Lower lobe of right lung (tissue), 2 donors: ENCODE data around the gene HHIP. TPM values are rescaled to one million over a fixed set of nuclear protein-coding genes. Genes with fewer than 3 reads are reported as not detected.

ENCODE experiments used
- ATAC-seq, 2 donors: fragments of 200-7000 bp; cut with Tn5 transposase; one replicate each; pipeline ENCODE4 v1.9.1; 2020 to 2022; ENCODE audit warnings: mild to moderate bottlenecking in 2 of 2, moderate library complexity in 2 of 2
- DNase-seq: peaks from one replicate; pipeline ENCODE4 v3.0.0-alpha.2; 2020
- H3K27ac ChIP-seq: fragments of 200-600 bp; one replicate; pipeline ENCODE4 v1.8.0; 2022
- H3K27me3 ChIP-seq: fragments of 200-600 bp; one replicate; pipeline ENCODE4 v1.8.0; 2022; ENCODE audit warnings: low read depth
- H3K36me3 ChIP-seq: fragments of 200-600 bp; one replicate; pipeline ENCODE4 v1.8.0; 2022; ENCODE audit warnings: mild to moderate bottlenecking
- H3K4me1 ChIP-seq: fragments of 200-600 bp; one replicate; pipeline ENCODE4 v1.8.0; 2022
- H3K4me3 ChIP-seq: fragments of 200-600 bp; one replicate; pipeline ENCODE4 v1.8.0; 2022; ENCODE audit warnings: mild to moderate bottlenecking
- H3K9me3 ChIP-seq: fragments of 200-600 bp; one replicate; pipeline ENCODE4 v1.8.0; 2022
- CTCF ChIP-seq: fragments of 200-600 bp; IDR thresholded peaks from one replicate; pipeline ENCODE4 v1.8.0; 2022; ENCODE audit warnings: antibody characterized with exemption, mild to moderate bottlenecking
- intact Hi-C: fragments of 100-400 bp; cut with DNase I; formaldehyde crosslinking; loops from one replicate; pipeline ENCODE4 v1.11.0; 2022
- total RNA-seq: library from RNA; stranded (reverse); fragmentation: NEBNext Ultra II Directional; extraction: Animal tissue kit (Norgen Biotek cat#: 25700); gene quantifications from one replicate; pipeline ENCODE4 v1.2.1, GENCODE V29; 2021
- donor health status: DM: no; HTN: yes; CAD: no; lungs with severe emphysema.

Gene HHIP
- total RNA-seq, 1 donor from 2014 or later, result 172 TPM

- DNase-seq, result no peak
Observed at GRCh38 chr4:144720491-144720890, 74.5 kb downstream of the HHIP start.

GRCh38 chr4:144721994-144722393 is 76.0 kb downstream of the HHIP start:
- H3K9me3 ChIP-seq, result no peaks in the 10 kb centered on the region
- no peaks in the 10 kb centered on the region for H3K27me3 ChIP-seq
- no peak for TF ChIP-seq CTCF
- H3K4me3 ChIP-seq, result no peak overlapping the region
- intact Hi-C loops, result no loop called here
- DNase-seq (no peak), ATAC-seq (no peak)
- no peak overlapping the region for H3K27ac ChIP-seq
- H3K36me3 ChIP-seq, result no peaks in the 10 kb centered on the region
- H3K4me1 ChIP-seq, result no peaks in the 10 kb centered on the region

More at GRCh38 chr4:144720491-144720890, 74.5 kb downstream of the HHIP start:
- Histone ChIP-seq H3K4me3 (no peak overlapping the region), H3K27me3 (no peaks in the 10 kb centered on the region), H3K36me3 (no peaks in the 10 kb centered on the region), H3K4me1 (no peaks in the 10 kb centered on the region), H3K27ac (no peak overlapping the region), H3K9me3 (no peaks in the 10 kb centered on the region)
- no peak for ATAC-seq
- intact Hi-C loops, result no loop called here
- no peak for TF ChIP-seq CTCF

GRCh38 chr4:144723471-144723870 is 77.5 kb downstream of the HHIP start:
- intact Hi-C loops, result no loop called here
- Histone ChIP-seq H3K4me3 (no peak overlapping the region), H3K9me3 (no peaks in the 10 kb centered on the region)

GRCh38 chr4:144729175-144729574 is 83.2 kb downstream of the HHIP start:
- Histone ChIP-seq H3K9me3 (no peaks in the 10 kb centered on the region), H3K36me3 (no peaks in the 10 kb centered on the region), H3K4me3 (no peak overlapping the region), H3K27me3 (no peaks in the 10 kb centered on the region), H3K4me1 (no peaks in the 10 kb centered on the region), H3K27ac (no peak overlapping the region)
- ATAC-seq, result no peak
- no peak for TF ChIP-seq CTCF
- intact Hi-C loops, result no loop called here
- DNase-seq, result no peak

More at GRCh38 chr4:144723471-144723870, 77.5 kb downstream of the HHIP start:
- Histone ChIP-seq H3K27ac (no peak overlapping the region), H3K36me3 (no peaks in the 10 kb centered on the region), H3K4me1 (no peaks in the 10 kb centered on the region), H3K27me3 (no peaks in the 10 kb centered on the region)
- no peak for TF ChIP-seq CTCF
- no peak for DNase-seq
- no peak for ATAC-seq

- H3K27me3 ChIP-seq, result no peaks in the 10 kb centered on the region
- no peaks in the 10 kb centered on the region for H3K9me3 ChIP-seq
- TF ChIP-seq CTCF, result no peak
- DNase-seq (no peak), ATAC-seq (no peak)
- H3K4me1 ChIP-seq, result no peaks in the 10 kb centered on the region
- H3K36me3 ChIP-seq, result no peaks in the 10 kb centered on the region
- no peak overlapping the region for H3K4me3 ChIP-seq
- intact Hi-C loops, result no loop called here
- no peak overlapping the region for H3K27ac ChIP-seq
Observed at GRCh38 chr4:144732584-144733428, 86.8 kb downstream of the HHIP start.
